ENCODE data around the gene PFKL.

The PFKL gene

GRCh38 chr21:44314561-44314960 lies 14.7 kb downstream of the PFKL start:
- no peak for DNase-seq

- DNase-seq, result no peak
These were observed 15.9 kb downstream of the PFKL start for GRCh38 chr21:44315691-44316203.

- no peak for DNase-seq
These were observed 16.5 kb downstream of the PFKL start for GRCh38 chr21:44316277-44316900.

GRCh38 chr21:44317241-44317782 lies 17.5 kb downstream of the PFKL start:
- no peak for DNase-seq

- DNase-seq, result no peak
These were observed 18.0 kb downstream of the PFKL start for GRCh38 chr21:44317871-44318270.

GRCh38 chr21:44318489-44319285 lies 18.8 kb downstream of the PFKL start:
- no peak for DNase-seq

- DNase-seq, result no peak
These were observed 19.7 kb downstream of the PFKL start for GRCh38 chr21:44319407-44320065.

GRCh38 chr21:44320847-44321246 lies 21.0 kb downstream of the PFKL start:
- DNase-seq, result no peak

GRCh38 chr21:44321846-44322450 lies 22.1 kb downstream of the PFKL start:
- no peak for DNase-seq

GRCh38 chr21:44322621-44323325 lies 22.9 kb downstream of the PFKL start:
- no peak for DNase-seq

GRCh38 chr21:44323591-44323990 lies 23.7 kb downstream of the PFKL start:
- DNase-seq, result no peak

- DNase-seq, result no peak
These were observed 24.4 kb downstream of the PFKL start for GRCh38 chr21:44324106-44324853.

GRCh38 chr21:44324854-44325107 lies 24.9 kb downstream of the PFKL start:
- DNase-seq, result no peak

GRCh38 chr21:44325386-44326271 lies 25.8 kb downstream of the PFKL start:
- DNase-seq, result no peak

GRCh38 chr21:44326272-44326647 lies 26.4 kb downstream of the PFKL start:
- DNase-seq, result no peak

- no peak for DNase-seq
These were observed 27.1 kb downstream of the PFKL start for GRCh38 chr21:44326716-44327602.

- DNase-seq, result no peak
These were observed 27.7 kb downstream of the PFKL start for GRCh38 chr21:44327603-44327974.

- DNase-seq, result no peak
These were observed 28.5 kb downstream of the PFKL start for GRCh38 chr21:44328242-44328895.
